ENCODE results near the gene RAP1GAP. TPM values are rescaled to one million over a fixed set of nuclear protein-coding genes. Genes with fewer than 3 reads are reported as not detected.

RAP1GAP gene
- total RNA-seq, 1 donor from 2014 or later = 1.1 TPM

- Histone ChIP-seq H3K36me3 (ENCODE audit: control insufficient read depth, insufficient read depth, low read length) (no peaks in the 10 kb centered on the region), H3K27me3 (ENCODE audit: control insufficient read depth, insufficient read depth, low read length) (no peaks in the 10 kb centered on the region), H3K4me3 (ENCODE audit: low read depth, low read length) (no peak overlapping the region)
- TF ChIP-seq CTCF (IDR thresholded peaks at IDR 0.05; ENCODE audit: insufficient read depth, low read length, severe bottlenecking) = no peak
- FAIRE-seq (no peak), DNase-seq (ENCODE audit: low read depth) (no peak)
Observed at GRCh38 chr1:21572735-21573277, 96.4 kb downstream of the RAP1GAP start.

GRCh38 chr1:21572221-21572620, 96.9 kb downstream of the RAP1GAP start:
- no peak for FAIRE-seq
- H3K36me3 ChIP-seq (ENCODE audit: control insufficient read depth, insufficient read depth, low read length) = no peaks in the 10 kb centered on the region
- H3K4me3 ChIP-seq (ENCODE audit: low read depth, low read length) = no peak overlapping the region
- no peak for DNase-seq (ENCODE audit: low read depth)
- H3K27me3 ChIP-seq (ENCODE audit: control insufficient read depth, insufficient read depth, low read length) = no peaks in the 10 kb centered on the region
- TF ChIP-seq CTCF (IDR thresholded peaks at IDR 0.05; ENCODE audit: insufficient read depth, low read length, severe bottlenecking) = no peak

DNA sequence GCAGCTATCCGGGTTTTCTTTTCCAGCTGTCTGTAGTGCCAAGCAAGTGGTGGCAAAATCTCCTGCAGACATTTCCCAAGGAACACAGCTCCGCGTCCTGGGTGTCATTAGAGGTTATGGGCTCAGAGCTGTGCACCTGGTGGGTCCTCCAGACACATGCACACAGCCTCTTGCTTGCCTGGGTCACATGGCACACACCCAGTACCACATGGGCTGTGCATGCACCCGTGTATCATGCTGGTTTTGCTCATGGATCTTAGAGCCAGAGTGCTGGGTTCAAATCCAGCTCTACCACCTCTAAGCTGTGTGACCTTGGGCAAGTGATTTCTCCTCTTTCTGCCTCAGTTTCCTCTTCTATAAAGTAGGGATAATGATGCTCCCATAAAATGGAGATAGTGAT, 98.3 kb downstream of the RAP1GAP start:
- Histone ChIP-seq H3K4me3 (ENCODE audit: low read depth, low read length) (no peak overlapping the region), H3K27me3 (ENCODE audit: control insufficient read depth, insufficient read depth, low read length) (no peaks in the 10 kb centered on the region), H3K36me3 (ENCODE audit: control insufficient read depth, insufficient read depth, low read length) (no peaks in the 10 kb centered on the region)
- no peak for TF ChIP-seq CTCF (IDR thresholded peaks at IDR 0.05; ENCODE audit: insufficient read depth, low read length, severe bottlenecking)
- no peak for FAIRE-seq
- no peak for DNase-seq (ENCODE audit: low read depth)

DNA sequence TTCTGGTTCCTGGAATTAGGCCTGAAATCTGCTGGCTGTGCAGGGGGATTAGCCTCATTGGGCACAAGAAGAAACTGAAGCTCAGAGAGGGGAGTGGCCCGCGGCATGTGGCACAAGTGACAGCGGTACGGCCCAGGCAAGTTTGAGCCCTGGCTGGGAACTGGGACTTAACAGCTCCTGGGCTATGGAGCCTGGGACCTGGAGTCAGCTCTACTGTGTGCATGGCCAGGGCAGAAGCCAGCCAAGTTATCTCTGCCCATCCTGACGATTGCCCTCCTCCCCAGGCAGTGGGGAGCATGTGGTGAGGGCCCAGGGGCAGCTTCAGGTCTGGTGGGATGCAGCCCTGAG, 98.7 kb downstream of the RAP1GAP start:
- FAIRE-seq = no peak
- no peak overlapping the region for H3K4me3 ChIP-seq (ENCODE audit: low read depth, low read length)
- DNase-seq (ENCODE audit: low read depth) = no peak
- H3K36me3 ChIP-seq (ENCODE audit: control insufficient read depth, insufficient read depth, low read length) = no peaks in the 10 kb centered on the region
- TF ChIP-seq CTCF (IDR thresholded peaks at IDR 0.05; ENCODE audit: insufficient read depth, low read length, severe bottlenecking) = no peak
- no peaks in the 10 kb centered on the region for H3K27me3 ChIP-seq (ENCODE audit: control insufficient read depth, insufficient read depth, low read length)

DNA sequence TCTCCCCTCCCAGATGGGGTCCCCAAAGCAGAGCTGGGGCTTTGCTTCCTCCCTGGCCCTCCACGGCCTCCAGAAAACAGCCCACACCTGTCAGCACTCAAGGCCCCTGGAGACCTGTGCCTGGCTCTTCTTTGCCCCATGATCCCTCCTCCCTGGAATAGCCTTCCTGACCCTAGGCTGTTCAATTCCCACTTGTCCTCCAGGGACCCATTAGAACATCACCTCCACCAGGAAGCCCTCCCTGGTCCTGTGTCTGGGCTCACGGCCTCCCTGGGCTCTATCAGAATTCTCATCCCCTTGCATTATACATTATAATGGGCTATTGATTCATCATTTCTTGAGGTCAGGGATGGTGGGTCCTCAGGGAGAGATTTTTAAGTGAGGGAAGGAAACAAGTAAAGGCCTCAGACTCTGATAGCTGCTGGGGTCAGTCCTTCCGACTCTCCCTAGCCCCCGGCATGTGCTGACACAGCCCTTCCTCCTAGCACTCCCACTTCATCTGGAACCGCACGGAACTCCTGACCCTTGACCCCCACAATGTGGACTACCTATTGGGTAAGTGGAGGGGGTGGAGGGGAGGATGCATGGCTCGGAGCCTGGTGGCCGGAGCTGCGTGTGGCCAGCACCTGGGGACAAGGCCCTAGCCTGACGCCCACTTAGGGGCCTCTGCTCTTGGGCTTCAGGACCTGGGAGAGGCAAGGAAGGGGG, 99.2 kb downstream of the RAP1GAP start:
- peak; percentile 76 for FAIRE-seq
- Histone ChIP-seq H3K36me3 (ENCODE audit: control insufficient read depth, insufficient read depth, low read length) (no peaks in the 10 kb centered on the region), H3K27me3 (ENCODE audit: control insufficient read depth, insufficient read depth, low read length) (no peaks in the 10 kb centered on the region), H3K4me3 (ENCODE audit: low read depth, low read length) (no peak overlapping the region)
- no peak for DNase-seq (ENCODE audit: low read depth)
- no peak for TF ChIP-seq CTCF (IDR thresholded peaks at IDR 0.05; ENCODE audit: insufficient read depth, low read length, severe bottlenecking)
